Esophagus muscularis mucosa (tissue), 3 donors: ENCODE measurements around the gene CINP.

Experiments
- POLR2A ChIP-seq: fragments of 450-650 bp; IDR thresholded peaks from one replicate; pipeline ENCODE4 v1.6.1; 2017; ENCODE audit warnings: antibody characterized with exemption, moderate library complexity, mild to moderate bottlenecking, low read depth
- TF ChIP-seq, protein P1 (sequence below), 3 experiments: fragments of 200-600 bp in 2 of 3; fragments of 450-650 bp in 1 of 3; sonication (generic) in 2 of 3; IDR thresholded peaks; one replicate each; pipeline ENCODE4 v1.5.1; 2017 to 2019; ENCODE audit warnings: antibody characterized with exemption in 3 of 3, mild to moderate bottlenecking in 2 of 3, moderate library complexity in 1 of 3

DNA sequence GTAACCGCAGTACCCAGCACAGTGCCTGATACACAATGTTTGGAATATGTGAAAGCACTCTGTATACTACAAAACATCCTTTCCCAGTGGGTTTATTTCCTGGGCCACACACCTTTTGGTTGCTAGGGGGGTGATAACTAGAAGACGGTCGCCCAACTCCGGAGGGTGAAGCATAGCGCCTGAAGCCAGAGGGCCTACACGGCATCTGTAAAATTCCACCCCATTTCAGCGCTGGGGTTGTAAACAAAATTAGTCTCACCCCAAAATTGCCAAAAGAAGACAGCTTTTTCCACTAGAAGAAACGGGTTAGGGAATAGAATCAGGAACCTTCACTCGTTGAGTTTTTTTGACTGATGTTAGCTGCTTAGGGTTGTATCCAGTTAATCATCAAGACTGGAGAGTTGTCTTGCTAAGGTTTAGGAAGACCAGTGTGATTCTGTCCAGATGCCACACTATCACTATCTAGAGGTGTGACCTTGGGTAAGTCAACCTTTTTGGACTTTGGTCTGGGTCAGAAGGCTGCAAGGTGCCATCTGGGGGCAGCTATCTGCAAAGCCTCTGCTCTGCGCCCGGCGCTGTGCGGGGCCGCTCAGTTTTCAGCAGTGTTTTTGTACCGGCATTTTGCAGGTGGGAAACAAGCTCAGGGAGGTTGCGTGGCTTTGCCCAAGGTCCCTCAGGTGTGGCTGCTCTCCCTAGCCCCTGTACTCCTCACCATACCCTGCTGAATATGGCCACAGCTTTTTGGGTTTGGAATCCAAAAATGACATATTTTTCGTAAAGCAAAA is 41.8 kb downstream of the CINP start:
- no peak for TF ChIP-seq POLR2A
- TF ChIP-seq, protein P1, sequence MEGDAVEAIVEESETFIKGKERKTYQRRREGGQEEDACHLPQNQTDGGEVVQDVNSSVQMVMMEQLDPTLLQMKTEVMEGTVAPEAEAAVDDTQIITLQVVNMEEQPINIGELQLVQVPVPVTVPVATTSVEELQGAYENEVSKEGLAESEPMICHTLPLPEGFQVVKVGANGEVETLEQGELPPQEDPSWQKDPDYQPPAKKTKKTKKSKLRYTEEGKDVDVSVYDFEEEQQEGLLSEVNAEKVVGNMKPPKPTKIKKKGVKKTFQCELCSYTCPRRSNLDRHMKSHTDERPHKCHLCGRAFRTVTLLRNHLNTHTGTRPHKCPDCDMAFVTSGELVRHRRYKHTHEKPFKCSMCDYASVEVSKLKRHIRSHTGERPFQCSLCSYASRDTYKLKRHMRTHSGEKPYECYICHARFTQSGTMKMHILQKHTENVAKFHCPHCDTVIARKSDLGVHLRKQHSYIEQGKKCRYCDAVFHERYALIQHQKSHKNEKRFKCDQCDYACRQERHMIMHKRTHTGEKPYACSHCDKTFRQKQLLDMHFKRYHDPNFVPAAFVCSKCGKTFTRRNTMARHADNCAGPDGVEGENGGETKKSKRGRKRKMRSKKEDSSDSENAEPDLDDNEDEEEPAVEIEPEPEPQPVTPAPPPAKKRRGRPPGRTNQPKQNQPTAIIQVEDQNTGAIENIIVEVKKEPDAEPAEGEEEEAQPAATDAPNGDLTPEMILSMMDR (IDR thresholded peaks at IDR 0.05) = no peak
